H4 (cell line): Measurements from ENCODE around the gene DNLZ. TPM values are rescaled to one million over a fixed set of nuclear protein-coding genes. Genes with fewer than 3 reads are reported as not detected.

ENCODE experiments used
- DNase-seq: peaks from one replicate; pipeline ENCODE4 v3.0.0-alpha.2; 2015; ENCODE audit warnings: low spot score
- total RNA-seq: library from RNA; depleted of rRNA; stranded (reverse); fragments of >200 nt; shearing (Covaris generic); gene quantifications from 2 replicates; pipeline ENCODE4 v1.2.3, GENCODE V29; 2014

Gene DNLZ
- total RNA-seq, 1 experiment from 2014 or later = 26.5 TPM

DNA sequence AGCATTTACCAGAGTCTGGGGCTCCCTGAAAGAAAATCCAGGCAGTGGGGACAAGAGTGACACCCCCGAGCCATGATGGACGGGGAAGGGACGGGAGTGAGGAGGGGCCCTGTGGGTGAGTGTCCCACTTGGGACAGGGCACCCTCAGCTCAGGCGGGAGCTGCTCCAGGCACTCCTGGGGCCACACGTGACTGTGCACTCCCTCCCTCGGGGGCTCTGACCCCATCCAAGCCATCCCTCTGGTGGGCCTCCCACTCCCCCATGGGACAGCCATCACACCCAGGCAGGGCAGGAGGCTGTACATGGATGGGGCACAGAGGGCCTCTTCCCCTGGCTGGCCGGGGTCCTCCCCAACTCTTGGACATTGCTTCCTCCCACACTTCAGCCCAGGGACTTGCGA lies 12.9 kb upstream of the DNLZ start:
- DNase-seq = no peak

DNA sequence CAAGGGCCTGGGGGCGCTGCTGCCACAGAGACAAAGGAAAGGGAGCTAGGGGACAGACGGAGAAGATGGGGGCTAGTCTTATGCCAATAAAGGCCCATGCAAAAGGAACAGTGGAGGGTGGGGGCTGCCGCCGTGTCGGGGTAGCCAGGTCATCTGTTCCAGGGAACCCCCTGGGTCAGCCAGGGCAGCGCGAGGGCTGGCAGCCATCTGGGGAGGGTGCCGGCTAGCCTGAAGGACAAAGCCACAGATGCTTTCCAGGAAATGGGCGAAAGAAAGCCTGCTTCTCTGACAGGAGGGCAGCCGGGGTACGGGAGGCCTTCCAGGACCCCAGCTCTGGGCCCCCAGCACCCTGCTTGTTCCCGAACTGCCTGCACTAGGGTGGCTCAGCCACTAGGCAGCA lies 11.6 kb upstream of the DNLZ start:
- no peak for DNase-seq

DNA sequence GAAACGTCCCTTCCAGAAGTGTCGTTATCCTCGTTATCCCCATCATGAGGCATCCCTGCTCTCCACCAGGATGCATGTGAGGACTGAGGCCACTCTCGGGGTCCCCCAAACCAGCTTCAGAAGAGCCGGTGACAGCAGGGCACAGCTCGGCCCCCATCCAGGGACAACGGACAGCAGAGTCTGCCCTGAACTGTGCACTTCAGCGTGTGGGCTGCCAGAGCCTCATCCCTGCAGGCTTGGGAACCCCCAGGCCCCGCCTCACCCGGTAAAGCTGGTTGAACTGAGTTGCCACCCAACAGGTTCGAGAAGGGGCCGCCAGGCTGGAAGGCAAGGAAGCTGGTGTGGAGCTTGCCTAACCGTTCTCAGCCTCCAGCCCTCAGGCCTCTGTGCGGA lies 10.6 kb upstream of the DNLZ start:
- no peak for DNase-seq

DNA sequence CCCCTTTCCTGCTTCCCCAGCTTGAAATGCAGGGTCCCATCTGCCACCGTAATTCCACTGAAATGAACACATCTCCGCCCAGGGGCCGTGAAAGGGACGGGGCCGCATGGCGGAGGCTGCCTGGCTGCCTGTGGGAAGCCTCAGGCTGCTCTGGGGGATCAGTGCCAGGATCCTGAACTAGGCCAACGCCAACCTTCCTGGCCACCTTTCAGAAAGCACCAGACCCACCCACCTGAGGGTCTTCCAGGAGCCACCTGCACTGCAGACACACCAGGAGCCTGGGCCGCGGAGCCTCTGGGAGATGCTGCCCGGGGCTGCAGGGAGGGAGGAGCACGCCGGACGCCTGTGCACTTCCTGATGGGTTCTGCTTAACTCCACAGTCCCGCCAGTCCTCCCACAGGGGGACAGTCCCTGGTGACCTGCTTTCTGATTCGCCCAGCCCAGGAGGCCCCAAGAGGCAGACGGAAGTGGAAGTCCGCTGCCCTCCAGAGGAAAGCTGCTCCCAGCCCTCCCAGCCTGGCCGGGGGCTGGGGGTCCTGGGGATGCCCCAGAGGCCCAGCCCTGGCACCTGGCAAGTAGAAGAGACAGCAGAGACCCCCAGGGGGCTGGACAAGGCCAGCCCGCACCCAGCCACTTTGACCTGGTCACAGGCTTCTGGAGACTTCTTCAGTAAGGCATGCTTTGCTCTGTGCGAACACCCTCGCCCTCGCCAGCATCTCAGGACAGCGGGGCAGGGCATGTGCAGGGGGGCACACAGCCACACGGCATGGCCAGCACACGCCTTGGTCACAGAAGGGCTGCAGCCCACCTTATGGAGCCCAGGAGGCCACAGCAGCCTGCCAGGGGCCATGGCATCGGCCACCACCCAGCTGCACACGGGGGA lies 10.0 kb upstream of the DNLZ start, which contains the start of gene CARD9:
Gene CARD9 (minus strand): TSS at position 370 of the 883 bp plus-strand sequence. CDS start 1,591 bp downstream, outside the sequence.
- DNase-seq = no peak

DNA sequence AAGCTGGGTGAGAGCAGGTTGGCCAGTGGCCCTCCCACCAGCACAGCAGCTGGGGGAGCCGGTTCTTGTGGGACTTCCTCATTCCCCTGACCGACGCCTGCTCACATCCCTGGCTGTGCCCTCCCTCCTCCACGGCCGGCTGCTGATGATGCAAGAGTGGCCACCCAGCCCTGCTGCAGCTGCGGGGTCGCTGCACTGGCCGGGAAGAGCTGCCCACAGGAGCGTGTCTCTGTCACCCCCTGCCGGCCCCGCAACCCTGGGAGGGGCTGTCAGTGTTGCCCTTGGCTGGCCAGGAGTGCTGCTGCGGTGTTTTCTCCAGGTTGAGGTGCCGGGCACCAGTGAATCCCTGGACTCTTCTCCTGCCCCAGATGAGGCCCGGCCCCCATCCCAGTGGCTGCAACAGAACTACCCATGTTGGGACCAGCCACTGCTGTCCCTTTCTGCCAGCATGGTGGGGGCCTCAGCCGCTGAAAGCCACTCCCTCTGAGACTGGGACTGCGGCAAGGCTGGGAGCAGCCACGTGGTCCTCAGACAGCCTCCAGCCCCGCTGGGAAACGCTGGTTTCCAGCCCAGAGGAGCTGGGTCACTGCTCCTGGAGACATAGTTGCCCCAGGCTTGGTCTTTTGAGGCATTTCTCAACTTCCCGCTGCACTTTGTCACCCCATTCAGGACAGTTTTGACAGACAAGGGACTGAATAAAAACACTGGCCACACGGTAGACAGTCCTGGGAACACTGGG lies 9.2 kb upstream of the DNLZ start:
- DNase-seq = peak; percentile 40

DNA sequence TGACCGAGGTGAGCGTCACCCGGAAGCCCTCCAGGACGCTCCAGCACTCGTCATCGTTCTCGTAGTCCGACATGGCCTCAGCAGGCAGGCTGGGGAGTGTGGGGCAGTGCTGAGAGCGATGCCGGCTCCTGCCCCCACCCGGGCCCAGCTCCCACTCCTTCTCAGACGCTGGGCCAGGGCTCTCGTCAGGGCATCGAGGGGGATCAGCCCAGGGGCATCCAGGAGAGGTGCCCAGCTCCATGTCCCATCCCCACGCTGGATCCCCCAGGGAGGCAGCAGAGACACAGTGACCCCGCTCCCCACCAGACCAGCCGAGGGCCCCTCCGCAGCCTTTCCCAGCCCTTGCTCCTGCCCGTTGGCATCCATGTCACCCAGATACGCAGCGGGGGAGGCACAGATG lies 8.5 kb upstream of the DNLZ start:
- no peak for DNase-seq

DNA sequence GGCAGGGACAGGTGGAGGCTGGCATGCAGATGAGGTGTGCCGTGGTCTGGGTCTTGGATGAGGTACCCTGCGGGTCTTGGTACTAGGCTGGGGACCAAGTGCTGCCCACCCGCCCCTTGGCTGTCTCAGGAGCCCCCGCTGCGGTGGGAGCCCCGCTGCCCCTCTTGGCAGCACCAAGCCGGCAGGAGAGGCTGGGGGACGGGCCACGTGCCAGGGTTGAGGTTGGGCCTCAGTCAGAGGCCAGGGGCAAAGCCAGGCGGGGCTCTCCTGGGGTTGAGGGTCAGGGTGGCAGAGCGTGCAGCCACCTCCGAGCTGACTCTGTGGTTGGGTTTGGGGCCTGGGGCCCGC lies 8.0 kb upstream of the DNLZ start:
- no peak for DNase-seq

DNA sequence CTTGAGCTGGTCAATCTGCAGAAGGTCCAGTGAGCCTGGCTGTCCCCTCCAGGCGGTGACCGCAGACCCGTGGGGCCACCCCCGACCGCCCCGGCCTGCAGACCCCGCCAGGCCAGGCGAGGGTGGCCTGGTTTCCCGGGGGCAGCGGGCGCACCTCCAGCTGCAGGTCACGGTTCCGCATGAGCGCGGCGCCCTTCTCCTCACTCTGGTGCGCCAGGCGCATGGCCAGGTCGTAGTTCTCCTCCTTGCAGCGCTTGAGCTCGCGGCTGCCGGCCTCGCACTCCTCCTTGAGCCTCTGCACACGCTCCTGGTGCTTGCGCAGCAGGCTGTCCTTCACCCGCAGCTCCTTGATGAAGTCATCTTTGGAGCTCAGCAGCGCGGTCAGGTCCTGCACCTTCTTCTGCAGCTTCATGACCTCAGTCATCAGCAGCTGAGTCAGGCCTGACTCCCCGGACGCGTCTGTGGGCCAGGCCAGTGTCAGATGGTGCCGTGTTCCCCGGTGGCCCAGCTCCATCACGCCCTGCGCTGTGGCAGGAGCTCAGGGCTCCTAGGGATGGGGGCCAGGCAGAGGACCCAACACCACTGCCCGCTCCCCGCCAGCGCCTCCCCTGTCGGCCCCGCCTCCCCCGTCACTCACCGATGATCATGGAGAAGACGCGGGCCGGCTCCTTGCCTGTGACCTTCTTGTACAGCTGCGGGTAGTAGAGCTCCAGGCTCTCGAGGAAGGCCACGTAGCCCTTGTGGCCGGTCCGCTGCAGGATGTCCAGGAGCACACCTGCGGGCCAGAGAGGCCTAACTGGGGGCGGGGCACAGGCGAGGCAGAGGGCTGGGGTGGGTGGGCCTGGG lies 7.4 kb upstream of the DNLZ start:
- DNase-seq = no peak

DNA sequence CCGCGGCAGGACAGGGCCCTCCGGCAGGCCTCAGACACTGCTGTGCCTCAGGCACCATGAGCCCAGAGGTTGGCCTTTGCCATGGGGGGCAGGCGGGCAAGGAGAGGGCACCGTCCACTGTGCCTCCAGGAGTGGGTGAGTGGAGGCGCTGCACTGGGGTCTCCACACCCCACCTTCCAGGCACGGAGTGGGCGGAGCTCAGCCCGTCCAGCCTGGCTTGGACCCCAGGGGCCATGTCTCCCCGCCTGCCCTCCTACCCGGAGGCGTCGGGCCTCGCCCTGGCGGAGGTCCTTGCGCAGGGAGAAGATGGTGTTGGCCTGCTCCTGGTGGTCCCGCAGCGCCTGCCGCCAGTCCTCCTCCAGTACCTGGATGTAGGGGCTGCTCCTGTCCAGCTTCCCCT lies 6.5 kb upstream of the DNLZ start:
- no peak for DNase-seq

DNA sequence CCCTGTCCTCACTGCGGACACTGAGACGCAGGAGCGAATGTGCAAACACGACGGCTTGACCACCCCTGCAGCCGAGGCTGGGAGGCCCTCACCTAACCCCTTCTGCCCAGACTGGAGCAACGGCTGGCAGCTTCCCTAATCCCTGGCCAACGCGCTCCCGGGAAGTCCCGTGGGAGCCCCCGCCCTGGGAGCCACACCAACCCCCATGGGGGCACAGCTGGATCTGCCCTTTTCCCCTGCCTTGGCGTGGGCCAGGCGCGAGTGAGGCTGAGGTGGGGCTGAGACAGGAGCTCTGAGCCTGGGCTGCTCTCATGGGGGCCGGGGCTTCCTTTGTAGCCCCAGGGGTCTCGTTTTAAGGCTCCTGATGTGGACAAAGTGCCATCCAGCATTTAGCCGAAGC lies 4.6 kb upstream of the DNLZ start:
- DNase-seq = no peak

DNA sequence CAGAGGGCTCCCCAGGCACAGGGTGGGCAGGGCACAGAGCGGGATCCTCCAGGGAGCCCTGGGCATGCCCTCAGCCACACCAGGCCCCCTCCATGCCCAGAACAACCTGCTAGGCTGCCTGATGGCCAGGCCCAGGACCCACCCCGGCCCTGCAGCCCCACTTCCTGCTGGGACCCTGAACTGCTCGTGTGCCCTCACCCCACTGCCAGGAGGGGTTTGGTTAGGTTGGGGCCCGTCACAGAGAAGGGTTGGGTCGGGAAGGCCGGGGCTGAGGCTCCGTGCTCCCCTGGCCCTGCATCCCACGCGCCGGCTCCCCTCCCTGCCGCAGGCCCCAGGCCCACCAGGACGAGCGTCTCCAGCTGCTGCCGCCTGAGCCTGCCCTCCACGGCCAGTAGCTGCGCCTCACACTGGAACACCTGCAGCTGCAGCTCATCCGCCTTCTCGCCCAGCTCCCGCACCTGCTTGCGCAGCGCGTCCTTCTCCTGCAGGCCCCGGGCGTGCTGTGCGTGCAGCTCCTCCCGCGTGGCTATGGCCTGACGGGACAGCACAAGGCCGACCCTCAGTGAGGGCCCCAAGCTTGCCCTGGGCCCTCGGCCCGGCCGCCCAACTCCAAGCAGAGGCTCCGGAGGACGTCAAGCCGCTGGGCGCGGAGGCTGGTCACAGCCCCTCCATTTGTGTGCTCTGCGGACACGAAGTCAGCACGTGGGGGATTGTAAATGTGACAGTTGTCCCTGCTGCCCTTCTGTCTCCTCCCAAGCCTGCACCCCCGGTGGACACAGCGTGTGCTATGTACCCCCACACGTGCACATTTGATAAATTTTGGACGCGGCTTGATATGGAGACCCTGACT lies 4.0 kb upstream of the DNLZ start:
- DNase-seq = no peak

DNA sequence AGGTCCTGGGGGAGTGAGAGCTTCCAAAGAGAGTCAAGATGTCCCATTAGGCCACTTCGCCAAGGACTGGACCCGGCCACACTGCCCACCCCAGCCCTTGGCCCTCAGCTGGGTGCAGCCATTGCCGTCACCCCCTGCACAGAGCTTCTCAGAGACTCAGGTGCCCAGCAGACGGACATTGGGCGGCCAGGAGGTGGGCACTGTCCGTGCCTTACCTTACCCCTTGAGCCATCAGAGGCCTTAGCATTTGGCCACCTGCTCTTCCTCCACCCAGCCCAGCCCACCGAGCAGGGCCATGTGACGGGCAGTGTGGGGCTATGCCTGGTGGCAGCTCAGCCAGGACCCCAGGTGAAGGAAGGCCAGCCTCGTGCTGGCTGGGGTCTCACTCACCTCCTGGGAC lies 3.3 kb upstream of the DNLZ start:
- DNase-seq = no peak

DNA sequence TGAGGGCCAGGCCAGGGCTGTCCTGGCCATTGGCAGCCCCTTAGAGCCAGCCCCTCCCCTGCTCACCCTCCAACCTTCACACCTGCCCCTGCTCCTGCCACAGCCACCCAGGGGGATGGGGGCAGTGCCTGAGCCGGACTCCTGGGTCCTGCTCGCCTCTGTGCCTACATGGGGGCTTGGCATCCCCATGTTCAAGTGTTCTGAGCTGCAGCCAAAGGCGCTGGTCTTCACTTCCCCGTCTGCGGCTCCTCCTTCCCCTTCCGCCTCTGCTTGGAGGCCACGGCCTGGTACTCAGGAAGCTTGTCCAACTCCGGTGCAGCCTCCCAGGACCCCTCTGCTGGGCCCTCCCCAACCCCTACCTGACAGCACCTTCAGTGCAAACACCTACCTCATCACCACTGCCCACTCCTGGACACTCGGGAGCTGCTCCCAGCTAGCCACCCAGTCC lies 2.3 kb upstream of the DNLZ start:
- DNase-seq = no peak

DNA sequence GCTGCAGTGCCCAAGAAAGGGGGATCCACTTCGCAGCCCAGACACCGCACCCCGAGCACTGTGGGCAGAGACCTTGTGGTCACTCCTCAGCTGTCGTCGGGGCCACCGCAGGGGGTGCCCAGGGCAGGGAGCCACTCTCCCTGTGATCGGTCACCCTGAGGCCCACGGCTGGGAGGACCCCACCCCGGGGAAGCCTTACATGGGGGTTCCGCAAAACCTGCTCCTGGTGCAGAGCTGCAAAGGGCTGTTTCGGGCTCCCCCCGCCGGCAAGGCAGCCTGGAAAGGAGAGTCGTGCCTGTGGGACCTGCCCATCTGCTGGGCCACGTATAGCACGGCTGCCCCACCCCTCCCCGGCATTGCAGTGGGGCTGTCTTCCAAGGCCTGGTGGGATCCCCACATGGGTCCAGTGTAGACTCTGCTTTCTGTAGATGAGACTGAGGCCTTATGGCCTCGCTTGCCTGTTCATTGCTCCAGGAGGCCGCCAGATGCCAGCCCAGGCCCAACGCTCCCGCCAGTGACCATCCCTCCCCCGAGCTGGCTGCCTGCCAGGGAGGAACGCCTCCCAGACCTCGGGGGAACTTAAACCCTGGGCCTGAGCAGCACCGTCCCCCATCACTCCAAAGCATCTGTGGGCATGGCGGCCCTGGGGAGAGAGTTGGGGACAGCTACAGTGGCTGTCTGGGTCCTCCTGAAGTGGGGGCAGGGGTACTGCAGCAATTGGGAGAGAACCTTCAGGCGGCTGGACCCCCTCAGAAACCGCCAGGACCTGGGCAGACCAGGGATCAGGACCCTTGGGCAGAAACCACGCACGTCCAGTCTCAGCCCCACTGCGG lies 1.6 kb upstream of the DNLZ start:
- no peak for DNase-seq

DNA sequence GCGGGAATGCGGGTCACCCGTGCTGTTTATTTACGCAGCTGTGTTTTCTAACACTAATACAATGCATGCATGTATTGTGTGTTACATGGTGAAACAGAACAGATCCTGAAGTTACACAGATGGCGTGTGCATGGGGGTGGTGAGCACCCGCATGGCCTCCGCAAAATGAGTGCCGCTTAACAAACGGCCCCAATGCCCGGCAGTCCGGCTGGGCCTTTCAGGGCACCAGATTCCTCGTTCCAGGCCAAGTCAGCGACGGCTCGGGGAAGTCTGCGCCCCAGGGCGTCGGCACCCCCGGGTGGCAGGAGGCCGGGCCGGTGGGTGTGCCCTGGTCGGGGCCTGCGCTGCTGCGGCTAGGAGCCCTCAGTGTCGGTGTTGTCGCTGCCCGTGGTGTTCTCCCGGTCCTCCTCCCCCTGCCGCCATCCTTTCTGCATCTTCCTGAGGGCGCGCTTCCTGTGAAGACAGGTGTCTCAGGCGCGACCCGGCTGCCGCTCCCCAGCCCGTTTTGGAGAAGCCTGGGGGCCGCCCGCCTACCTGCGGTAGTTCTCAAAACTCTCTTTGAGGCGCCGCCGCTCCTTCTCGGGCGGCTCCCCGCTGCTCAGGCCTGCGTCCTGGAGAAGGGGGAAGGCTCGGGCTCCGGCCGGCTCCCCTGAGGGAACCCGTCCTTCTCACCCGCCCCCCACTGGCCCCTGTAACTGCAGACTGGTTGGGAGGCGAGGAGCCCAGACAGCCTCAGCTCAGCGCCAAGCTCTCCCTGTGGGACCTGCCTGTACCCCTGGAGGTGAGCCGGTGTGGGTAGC lies 605 bp upstream of the DNLZ start:
- no peak for DNase-seq

DNA sequence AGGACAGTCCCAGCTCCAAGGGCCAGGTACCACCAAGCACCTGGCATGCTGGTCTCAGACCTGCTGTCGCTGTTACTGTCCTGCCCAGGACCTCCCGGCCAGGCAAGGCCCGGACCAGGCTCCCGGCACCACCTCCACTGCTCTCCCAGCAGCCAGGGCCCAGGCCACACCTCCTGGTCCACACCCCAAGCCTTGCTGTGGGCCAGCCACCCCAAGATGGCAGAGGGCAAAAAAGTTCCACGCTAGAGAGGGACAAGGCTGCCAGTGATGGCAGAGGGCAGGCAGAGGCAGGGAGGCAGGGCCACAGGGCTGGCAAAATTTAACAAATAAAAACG lies 1.1 kb downstream of the DNLZ start:
- no peak for DNase-seq

DNA sequence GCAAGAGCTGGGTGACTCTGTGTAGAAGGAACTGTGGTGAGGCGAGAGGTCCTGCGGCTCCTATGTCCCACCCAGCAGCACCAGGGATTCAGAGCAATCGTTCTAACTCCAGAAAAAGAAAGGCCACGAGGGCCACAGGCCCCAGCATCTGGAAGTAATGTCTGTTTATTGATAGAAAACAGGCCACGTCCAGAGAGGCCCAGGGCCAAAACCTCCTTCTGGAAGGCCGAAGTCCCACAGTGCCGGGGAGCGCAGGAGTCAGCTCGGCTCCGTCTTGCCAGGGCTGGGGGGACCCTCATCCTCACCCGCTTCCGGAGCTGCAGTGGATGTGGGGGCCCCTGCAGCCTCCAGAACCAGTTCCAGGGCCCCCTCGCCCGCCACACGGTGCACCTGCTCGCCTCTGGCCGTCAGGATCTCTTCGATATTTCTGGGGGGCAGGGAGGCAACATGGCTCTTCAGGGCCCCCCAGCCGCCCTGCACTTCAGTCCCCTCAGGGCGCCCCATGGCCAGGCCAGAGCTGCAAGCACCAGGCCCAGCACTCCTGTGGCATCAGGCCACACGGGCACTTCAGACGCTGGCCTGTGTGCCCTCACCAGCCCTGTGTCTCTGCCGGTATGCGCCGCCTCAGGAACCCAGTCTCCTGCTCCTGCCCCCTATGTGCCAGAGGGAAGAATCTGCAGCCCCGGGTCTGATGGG lies 1.6 kb downstream of the DNLZ start:
- no peak for DNase-seq

DNA sequence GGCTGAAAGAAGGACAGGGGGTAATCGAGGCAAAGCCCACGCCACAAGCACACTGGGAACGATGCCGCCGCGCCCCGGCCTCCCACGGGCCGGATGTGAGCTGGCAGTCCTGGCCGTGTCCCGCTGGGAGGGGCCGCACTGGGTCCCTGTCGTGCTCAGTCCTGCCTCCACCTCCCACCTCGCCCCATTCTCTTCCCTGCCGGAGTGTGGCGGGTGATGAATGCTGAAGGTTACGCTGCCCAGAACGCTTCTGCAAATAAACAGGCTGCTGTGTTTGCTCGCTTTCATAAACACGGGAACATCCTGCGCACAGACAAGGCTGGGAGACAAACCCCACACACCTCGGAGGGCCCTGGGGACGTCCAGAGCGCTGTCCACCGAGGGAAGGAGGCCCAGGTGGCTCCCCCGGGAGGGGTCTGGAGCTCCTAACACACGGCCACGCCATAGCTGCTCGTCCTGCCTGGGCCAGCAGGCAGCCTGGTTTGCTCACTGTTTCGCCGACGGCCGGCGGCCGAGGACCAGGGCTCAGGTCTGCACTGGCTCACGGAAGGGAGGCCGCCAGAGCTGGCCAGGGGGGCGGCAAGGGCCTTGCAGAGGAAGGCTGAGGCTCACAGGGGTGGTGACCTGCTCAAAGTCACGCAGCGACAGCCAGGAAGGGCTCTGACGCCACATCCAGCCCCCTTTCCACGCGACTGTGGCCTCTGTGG lies 2.3 kb downstream of the DNLZ start:
- no peak for DNase-seq
